ENCODE results near the gene VGLL3.
"Not testable (repeated sequence)": the region's sequence is repeated elsewhere in the genome, so short reads cannot be mapped to it uniquely, and the experiment has no call there.

VGLL3 gene

GRCh38 chr3:87035339-87035738, 44.4 kb upstream of the VGLL3 start:
- no peaks in the 10 kb centered on the region for H3K9me2 ChIP-seq (replicated peaks; ENCODE audit: low read depth, low read length)
- no peaks in the 10 kb centered on the region for H3K4me1 ChIP-seq (ENCODE audit: insufficient read depth, low read length, poor library complexity, severe bottlenecking)
- no peak overlapping the region for H3K9ac ChIP-seq (ENCODE audit: low read depth, low read length, poor library complexity, severe bottlenecking)
- H3K27me3 ChIP-seq (ENCODE audit: insufficient read depth, low read length, poor library complexity, severe bottlenecking), result no peaks in the 10 kb centered on the region
- H3F3A ChIP-seq (ENCODE audit: low read depth), result no peaks in the 10 kb centered on the region
- no peaks in the 10 kb centered on the region for H3K36me3 ChIP-seq (ENCODE audit: insufficient read depth, low read length)
- H3K9me3 ChIP-seq (ENCODE audit: insufficient read depth, low read depth, low read length), result no peaks in the 10 kb centered on the region
- H3K79me2 ChIP-seq (ENCODE audit: insufficient read depth, low read length), result no peaks in the 10 kb centered on the region
- no peak for TF ChIP-seq EZH2phosphoT487 (IDR thresholded peaks at IDR 0.05; ENCODE audit: borderline replicate concordance)
- no peak for TF ChIP-seq CTCF (conservative IDR thresholded peaks at IDR 0.05; ENCODE audit: low read length)
- H3K4me3 ChIP-seq (ENCODE audit: low read length, poor library complexity, severe bottlenecking), result no peak overlapping the region
- no peak overlapping the region for H3K4me2 ChIP-seq (ENCODE audit: low read depth, low read length, poor library complexity, severe bottlenecking)
- H2AFZ ChIP-seq (ENCODE audit: low read length), result no peak overlapping the region
- no peaks in the 10 kb centered on the region for H4K20me1 ChIP-seq (ENCODE audit: insufficient read depth, low read length, poor library complexity, severe bottlenecking)

- H3K4me2 ChIP-seq (ENCODE audit: low read depth, low read length, poor library complexity, severe bottlenecking), result no peak overlapping the region
- TF ChIP-seq CTCF (conservative IDR thresholded peaks at IDR 0.05; ENCODE audit: low read length), result no peak
- no peak for TF ChIP-seq EZH2phosphoT487 (IDR thresholded peaks at IDR 0.05; ENCODE audit: borderline replicate concordance)
- no peak overlapping the region for H2AFZ ChIP-seq (ENCODE audit: low read length)
- no peaks in the 10 kb centered on the region for H4K20me1 ChIP-seq (ENCODE audit: insufficient read depth, low read length, poor library complexity, severe bottlenecking)
- no peaks in the 10 kb centered on the region for H3K4me1 ChIP-seq (ENCODE audit: insufficient read depth, low read length, poor library complexity, severe bottlenecking)
- H3K9me3 ChIP-seq (ENCODE audit: insufficient read depth, low read depth, low read length), result no peaks in the 10 kb centered on the region
- H3K36me3 ChIP-seq (ENCODE audit: insufficient read depth, low read length), result no peaks in the 10 kb centered on the region
- no peaks in the 10 kb centered on the region for H3K79me2 ChIP-seq (ENCODE audit: insufficient read depth, low read length)
- H3F3A ChIP-seq (ENCODE audit: low read depth), result no peaks in the 10 kb centered on the region
- H3K4me3 ChIP-seq (ENCODE audit: low read length, poor library complexity, severe bottlenecking), result no peak overlapping the region
- H3K9ac ChIP-seq (ENCODE audit: low read depth, low read length, poor library complexity, severe bottlenecking), result no peak overlapping the region
- no peaks in the 10 kb centered on the region for H3K9me2 ChIP-seq (replicated peaks; ENCODE audit: low read depth, low read length)
- no peaks in the 10 kb centered on the region for H3K27me3 ChIP-seq (ENCODE audit: insufficient read depth, low read length, poor library complexity, severe bottlenecking)
Measured at GRCh38 chr3:87033205-87033604, 42.3 kb upstream of the VGLL3 start.

GRCh38 chr3:87025661-87026645, 35.0 kb upstream of the VGLL3 start:
- no peaks in the 10 kb centered on the region for H4K20me1 ChIP-seq (ENCODE audit: insufficient read depth, low read length, poor library complexity, severe bottlenecking)
- TF ChIP-seq EZH2phosphoT487 (IDR thresholded peaks at IDR 0.05; ENCODE audit: borderline replicate concordance), result no peak
- no peak for TF ChIP-seq CTCF (conservative IDR thresholded peaks at IDR 0.05; ENCODE audit: low read length)
- no peak overlapping the region for H3K9ac ChIP-seq (ENCODE audit: low read depth, low read length, poor library complexity, severe bottlenecking)
- H3K9me3 ChIP-seq (ENCODE audit: insufficient read depth, low read depth, low read length), result no peaks in the 10 kb centered on the region
- no peaks in the 10 kb centered on the region for H3K79me2 ChIP-seq (ENCODE audit: insufficient read depth, low read length)
- H3K4me3 ChIP-seq (ENCODE audit: low read length, poor library complexity, severe bottlenecking), result no peak overlapping the region
- no peak overlapping the region for H3K4me2 ChIP-seq (ENCODE audit: low read depth, low read length, poor library complexity, severe bottlenecking)
- H2AFZ ChIP-seq (ENCODE audit: low read length), result no peak overlapping the region
- H3K4me1 ChIP-seq (ENCODE audit: insufficient read depth, low read length, poor library complexity, severe bottlenecking), result no peaks in the 10 kb centered on the region
- no peaks in the 10 kb centered on the region for H3K27me3 ChIP-seq (ENCODE audit: insufficient read depth, low read length, poor library complexity, severe bottlenecking)
- H3K9me2 ChIP-seq (replicated peaks; ENCODE audit: low read depth, low read length), result no peaks in the 10 kb centered on the region
- no peaks in the 10 kb centered on the region for H3K36me3 ChIP-seq (ENCODE audit: insufficient read depth, low read length)
- H3F3A ChIP-seq (ENCODE audit: low read depth), result no peaks in the 10 kb centered on the region

GRCh38 chr3:87017370-87017769, 26.4 kb upstream of the VGLL3 start:
- not testable (repeated sequence) for H3K79me2 ChIP-seq (ENCODE audit: insufficient read depth, low read length); H4K20me1 ChIP-seq (ENCODE audit: insufficient read depth, low read length, poor library complexity, severe bottlenecking); H3K9me2 ChIP-seq (replicated peaks; ENCODE audit: low read depth, low read length); H3K9me3 ChIP-seq (ENCODE audit: insufficient read depth, low read depth, low read length); H3K9ac ChIP-seq (ENCODE audit: low read depth, low read length, poor library complexity, severe bottlenecking); H3K36me3 ChIP-seq (ENCODE audit: insufficient read depth, low read length); H3K4me1 ChIP-seq (ENCODE audit: insufficient read depth, low read length, poor library complexity, severe bottlenecking); H3K4me2 ChIP-seq (ENCODE audit: low read depth, low read length, poor library complexity, severe bottlenecking); H3F3A ChIP-seq (ENCODE audit: low read depth); H3K27me3 ChIP-seq (ENCODE audit: insufficient read depth, low read length, poor library complexity, severe bottlenecking); H3K4me3 ChIP-seq (ENCODE audit: low read length, poor library complexity, severe bottlenecking); H2AFZ ChIP-seq (ENCODE audit: low read length)

Data from Loucy (cell line).